Esophagus muscularis mucosa (tissue), 4 donors: Measurements from ENCODE around the gene ZNF174. TPM values are rescaled to one million over a fixed set of nuclear protein-coding genes. Genes with fewer than 3 reads are reported as not detected.
A peak's percentile ranks its signal among the peaks of the same experiment; 100 is the strongest.

ENCODE experiments used
- DNase-seq: peaks from one replicate; pipeline ENCODE4 v3.0.0-alpha.2; 2017; ENCODE audit errors: extremely low spot score
- H3K27ac ChIP-seq, 4 donors: fragments of 200-600 bp; sonication (generic); replicated peaks in 1 of 4; 1 replicate in 3 of 4; 2 replicates in 1 of 4; pipeline ENCODE4 v1.5.1; 2016 to 2019; ENCODE audit warnings: mild to moderate bottlenecking in 1 of 4
- H3K27me3 ChIP-seq, 4 donors: fragments of 200-600 bp; sonication (generic); one replicate each; pipeline versions ENCODE4 v1.5.1 to v1.6.0; 2016 to 2019
- H3K36me3 ChIP-seq, 4 donors: fragments of 200-600 bp; sonication (generic); one replicate each; pipeline ENCODE4 v1.5.1; 2016 to 2019
- H3K4me1 ChIP-seq, 4 donors: fragments of 200-600 bp; sonication (generic); one replicate each; pipeline ENCODE4 v1.5.1; 2016 to 2019
- H3K4me3 ChIP-seq, 4 donors: fragments of 200-600 bp; sonication (generic); 1 replicate in 2 of 4; 2 replicates in 2 of 4; pipeline ENCODE4 v1.5.1; 2016 to 2019; ENCODE audit warnings: mild to moderate bottlenecking in 4 of 4, moderate library complexity in 1 of 4
- H3K9me3 ChIP-seq, 4 donors: fragments of 200-600 bp; sonication (generic); 1 replicate in 3 of 4; 2 replicates in 1 of 4; pipeline ENCODE4 v1.5.1; 2016 to 2019
- EP300 ChIP-seq: sonication (generic); formaldehyde crosslinking; IDR thresholded peaks from one replicate; pipeline ENCODE4 v1.6.1; 2017; ENCODE audit warnings: antibody characterized with exemption
- POLR2A ChIP-seq: fragments of 450-650 bp; IDR thresholded peaks from one replicate; pipeline ENCODE4 v1.6.1; 2017; ENCODE audit warnings: antibody characterized with exemption, moderate library complexity, mild to moderate bottlenecking, low read depth
- POLR2AphosphoS5 ChIP-seq, 2 donors: sonication (generic); formaldehyde crosslinking; IDR thresholded peaks; one replicate each; pipeline ENCODE4 v1.6.1; 2017; ENCODE audit warnings: antibody characterized with exemption in 2 of 2
- WGBS: methylation state at CpG from one replicate; pipeline ENCODE4 v1.1.5; 2018; 5-methylcytosine and 5-hydroxymethylcytosine counted together
- intact Hi-C: fragments of 100-400 bp; cut with DNase I; formaldehyde crosslinking; loops from one replicate; pipeline ENCODE4 v1.15.1; 2023
- total RNA-seq, 4 donors: library from RNA; depleted of rRNA; stranded (reverse); fragments of >200 nt; gene quantifications; one replicate each; pipeline versions ENCODE4 v1.1.0 to v1.2.1, GENCODE V29; 2016
- TF ChIP-seq, protein P1 (sequence below), 3 experiments: fragments of 200-600 bp in 2 of 3; fragments of 450-650 bp in 1 of 3; sonication (generic) in 2 of 3; IDR thresholded peaks; one replicate each; pipeline ENCODE4 v1.5.1; 2017 to 2019; ENCODE audit warnings: antibody characterized with exemption in 3 of 3, mild to moderate bottlenecking in 2 of 3, moderate library complexity in 1 of 3

The ZNF174 gene
- total RNA-seq, 4 donors from 2014 or later = 8.9 to 23.2 (median 16.4) TPM

DNA sequence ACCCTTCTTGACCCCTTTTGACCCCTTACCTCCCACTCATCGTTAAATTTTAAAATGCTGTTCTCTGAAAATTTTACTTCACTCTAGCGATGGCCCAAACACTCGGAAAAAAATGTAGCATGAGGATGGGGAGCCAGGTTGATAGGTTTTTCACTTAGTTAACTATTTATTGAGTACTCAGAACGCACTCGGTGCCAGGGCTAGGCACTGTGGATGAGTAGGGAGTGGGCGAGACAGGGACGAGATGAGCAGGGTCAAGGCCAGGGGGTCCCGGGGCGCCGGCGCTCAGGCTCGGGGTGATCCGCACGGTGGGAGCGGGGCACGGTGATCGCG, 603 bp upstream of the ZNF174 start:
- peak overlapping the region; percentile 67 to 96 (median 81) for H3K4me3 ChIP-seq
- DNase-seq = no peak
- peaks cover 25 to 39% (median 35%) of the 10 kb centered on the region in 4 donors for H3K4me1 ChIP-seq
- peaks cover 25 to 57% (median 49%) of the 10 kb centered on the region in 4 donors for H3K36me3 ChIP-seq
- H3K27ac ChIP-seq = peak overlapping the region; percentile 82 to 93 (median 86)
- peaks cover 0 to 47% (median 32%) of the 10 kb centered on the region in 4 donors for H3K9me3 ChIP-seq
- intact Hi-C loops = loop anchor here (2.0 to 10.0 kb wide), 4 partner anchors 42 to 118 kb away; partner anchors contain the start of genes C16orf90, NAA60, ZNF263 and ZNF597
- WGBS = 0% methylated on average over 9 of the region's 18 CpGs
- TF ChIP-seq POLR2AphosphoS5 (IDR thresholded peaks at IDR 0.05) = no peak
- no peak for TF ChIP-seq EP300
- TF ChIP-seq POLR2A = no peak
- TF ChIP-seq, protein P1, sequence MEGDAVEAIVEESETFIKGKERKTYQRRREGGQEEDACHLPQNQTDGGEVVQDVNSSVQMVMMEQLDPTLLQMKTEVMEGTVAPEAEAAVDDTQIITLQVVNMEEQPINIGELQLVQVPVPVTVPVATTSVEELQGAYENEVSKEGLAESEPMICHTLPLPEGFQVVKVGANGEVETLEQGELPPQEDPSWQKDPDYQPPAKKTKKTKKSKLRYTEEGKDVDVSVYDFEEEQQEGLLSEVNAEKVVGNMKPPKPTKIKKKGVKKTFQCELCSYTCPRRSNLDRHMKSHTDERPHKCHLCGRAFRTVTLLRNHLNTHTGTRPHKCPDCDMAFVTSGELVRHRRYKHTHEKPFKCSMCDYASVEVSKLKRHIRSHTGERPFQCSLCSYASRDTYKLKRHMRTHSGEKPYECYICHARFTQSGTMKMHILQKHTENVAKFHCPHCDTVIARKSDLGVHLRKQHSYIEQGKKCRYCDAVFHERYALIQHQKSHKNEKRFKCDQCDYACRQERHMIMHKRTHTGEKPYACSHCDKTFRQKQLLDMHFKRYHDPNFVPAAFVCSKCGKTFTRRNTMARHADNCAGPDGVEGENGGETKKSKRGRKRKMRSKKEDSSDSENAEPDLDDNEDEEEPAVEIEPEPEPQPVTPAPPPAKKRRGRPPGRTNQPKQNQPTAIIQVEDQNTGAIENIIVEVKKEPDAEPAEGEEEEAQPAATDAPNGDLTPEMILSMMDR (IDR thresholded peaks at IDR 0.05) = no peak
- H3K27me3 ChIP-seq = no peaks in the 10 kb centered on the region

DNA sequence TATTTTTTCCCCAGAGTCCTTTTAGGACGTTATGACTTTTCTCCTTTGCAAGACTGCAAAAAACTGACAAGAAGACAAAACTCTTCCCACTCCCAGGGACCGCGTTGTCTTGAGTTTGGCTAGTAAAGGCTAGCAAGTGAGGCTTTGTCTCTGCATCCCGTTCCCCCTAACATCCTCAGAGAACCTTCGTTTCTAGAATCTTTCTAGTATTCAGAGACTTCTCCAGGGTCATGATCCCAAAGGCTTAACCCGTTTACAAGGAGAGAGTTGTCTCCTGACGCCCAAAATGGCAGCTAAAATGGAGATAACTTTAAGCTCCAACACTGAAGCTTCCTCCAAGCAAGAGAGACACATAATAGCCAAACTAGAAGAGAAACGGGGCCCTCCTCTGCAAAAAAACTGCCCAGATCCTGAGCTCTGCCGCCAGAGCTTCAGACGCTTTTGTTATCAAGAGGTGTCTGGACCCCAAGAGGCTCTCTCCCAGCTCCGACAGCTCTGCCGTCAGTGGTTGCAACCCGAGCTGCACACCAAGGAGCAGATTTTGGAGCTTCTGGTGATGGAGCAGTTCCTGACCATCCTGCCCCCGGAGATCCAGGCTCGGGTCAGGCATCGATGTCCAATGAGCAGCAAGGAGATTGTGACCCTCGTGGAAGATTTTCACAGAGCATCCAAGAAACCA, 843 bp downstream of the ZNF174 start:
- Histone ChIP-seq H3K4me1 (peaks cover 25 to 39% (median 35%) of the 10 kb centered on the region in 4 donors), H3K27ac (peak overlapping the region; percentile 82 to 93 (median 86)), H3K36me3 (peaks cover 32 to 57% (median 49%) of the 10 kb centered on the region in 4 donors), H3K4me3 (peak overlapping the region; percentile 67 to 96 (median 81)), H3K27me3 (no peaks in the 10 kb centered on the region), H3K9me3 (peaks cover 0 to 47% (median 39%) of the 10 kb centered on the region in 4 donors)
- intact Hi-C loops = loop anchor here (2.0 to 10.0 kb wide), 4 partner anchors 40 to 120 kb away; partner anchors contain the start of genes C16orf90, NAA60, ZNF263 and ZNF597
- no peak for TF ChIP-seq POLR2AphosphoS5 (IDR thresholded peaks at IDR 0.05)
- 33% methylated on average over 16 of the region's 17 CpGs for WGBS
- DNase-seq = no peak

DNA sequence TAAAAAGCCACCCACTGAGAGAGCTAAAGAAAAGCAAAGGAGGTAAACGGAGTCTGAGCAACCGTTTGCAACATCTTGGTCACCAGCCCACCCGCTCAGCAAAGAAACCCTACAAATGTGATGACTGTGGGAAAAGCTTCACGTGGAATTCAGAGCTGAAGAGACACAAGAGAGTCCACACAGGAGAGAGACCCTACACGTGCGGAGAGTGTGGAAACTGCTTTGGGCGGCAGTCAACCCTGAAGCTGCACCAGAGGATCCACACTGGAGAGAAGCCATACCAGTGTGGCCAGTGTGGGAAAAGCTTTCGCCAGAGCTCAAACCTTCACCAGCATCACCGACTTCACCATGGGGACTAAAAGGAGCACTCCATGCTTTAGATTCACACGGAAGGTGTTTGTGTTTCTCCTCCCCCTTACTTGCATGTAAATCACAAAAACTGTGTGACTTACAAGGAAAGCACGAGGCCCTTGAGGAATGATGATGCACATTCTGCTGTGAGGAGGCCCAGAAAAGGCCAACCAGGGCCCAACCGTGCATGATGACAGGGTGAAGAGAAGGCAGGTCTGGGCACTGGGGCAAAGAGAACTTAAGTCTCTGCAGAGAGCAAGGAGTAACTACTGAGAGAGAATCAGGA, 7.7 kb downstream of the ZNF174 start:
- Histone ChIP-seq H3K27me3 (no peaks in the 10 kb centered on the region), H3K4me1 (peaks cover 0 to 6% (median 4%) of the 10 kb centered on the region in 4 donors), H3K4me3 (no peak overlapping the region), H3K36me3 (peaks cover 50 to 76% (median 66%) of the 10 kb centered on the region in 4 donors), H3K27ac (no peak overlapping the region), H3K9me3 (peaks cover 18 to 99% (median 92%) of the 10 kb centered on the region in 4 donors)
- DNase-seq = no peak
- intact Hi-C loops = loop anchor here (10.0 kb wide), 1 partner anchor 86 kb away; the partner anchor contains the start of gene C16orf90
- 99% methylated on average over 12 of the region's 12 CpGs for WGBS
- TF ChIP-seq POLR2A (no peak), EP300 (no peak), POLR2AphosphoS5 (IDR thresholded peaks at IDR 0.05) (no peak)
- TF ChIP-seq, protein P1 (IDR thresholded peaks at IDR 0.05) = no peak

DNA sequence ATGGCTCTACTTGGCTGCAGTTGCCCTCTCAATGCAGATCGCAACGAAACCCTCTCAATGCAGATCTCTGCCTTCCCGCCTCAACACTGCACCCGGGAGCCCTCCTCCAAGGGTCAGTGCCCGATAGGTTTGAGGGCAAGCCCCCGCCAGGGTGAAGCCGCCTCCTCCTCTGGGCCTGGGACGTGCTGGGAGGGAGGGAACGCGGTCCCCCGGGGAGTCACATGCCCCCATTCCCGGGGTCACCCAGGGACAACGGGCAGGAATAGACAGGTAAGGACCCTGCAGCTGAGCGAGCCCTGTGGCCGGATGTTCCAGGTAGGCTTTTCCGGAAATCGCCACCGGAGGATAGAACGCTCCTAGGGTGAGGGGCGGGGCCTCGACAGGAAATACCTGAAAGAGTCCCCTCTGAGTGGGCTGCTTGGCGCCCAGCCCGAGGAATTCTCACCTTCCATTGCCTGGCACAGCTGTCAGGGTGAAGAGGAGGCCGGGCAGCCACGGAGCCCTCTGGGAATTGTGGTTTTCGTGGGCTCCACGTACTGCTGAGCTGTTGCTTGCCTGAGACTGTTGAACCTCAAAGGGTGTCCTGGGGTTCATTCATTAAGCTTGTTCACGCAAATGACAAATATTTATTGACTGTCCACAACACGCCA, 12.8 kb downstream of the ZNF174 start:
- TF ChIP-seq POLR2AphosphoS5 (IDR thresholded peaks at IDR 0.05) (no peak), POLR2A (no peak), EP300 (no peak)
- TF ChIP-seq, protein P1 (IDR thresholded peaks at IDR 0.05) = no peak
- intact Hi-C loops = no loop called here
- H3K27me3 ChIP-seq = no peaks in the 10 kb centered on the region
- peaks cover 3 to 25% (median 14%) of the 10 kb centered on the region in 4 donors for H3K36me3 ChIP-seq
- DNase-seq = no peak
- H3K27ac ChIP-seq = no peak overlapping the region
- 56% methylated on average over 19 of the region's 29 CpGs for WGBS
- peaks cover 5 to 95% (median 83%) of the 10 kb centered on the region in 4 donors for H3K9me3 ChIP-seq
- no peaks in the 10 kb centered on the region for H3K4me1 ChIP-seq
- no peak overlapping the region for H3K4me3 ChIP-seq
